GM13977 (cell line): ENCODE results near the gene CD96.

ENCODE experiments used
- DNase-seq: peaks from one replicate; pipeline ENCODE4 v3.0.0; 2012; ENCODE audit warnings: low spot score
- in situ Hi-C: fragments of 300-500 bp; cut with MboI; formaldehyde crosslinking; loops from one replicate; pipeline ENCODE4 v1.12.0; 2022; ENCODE audit warnings: low sequenced_read_pairs, low pct_unique_long_range_greater_than_20kb, mixed read lengths, inconsistent platforms; ENCODE audit not compliant: unreplicated experiment
- TF ChIP-seq, protein P1 (sequence below): IDR thresholded peaks from 2 replicates; pipeline ENCODE4 v1.5.1; 2012; ENCODE audit warnings: mild to moderate bottlenecking, control low read depth; ENCODE audit not compliant: insufficient read depth; ENCODE audit errors: extremely low read depth, missing control alignments

Gene CD96

DNA sequence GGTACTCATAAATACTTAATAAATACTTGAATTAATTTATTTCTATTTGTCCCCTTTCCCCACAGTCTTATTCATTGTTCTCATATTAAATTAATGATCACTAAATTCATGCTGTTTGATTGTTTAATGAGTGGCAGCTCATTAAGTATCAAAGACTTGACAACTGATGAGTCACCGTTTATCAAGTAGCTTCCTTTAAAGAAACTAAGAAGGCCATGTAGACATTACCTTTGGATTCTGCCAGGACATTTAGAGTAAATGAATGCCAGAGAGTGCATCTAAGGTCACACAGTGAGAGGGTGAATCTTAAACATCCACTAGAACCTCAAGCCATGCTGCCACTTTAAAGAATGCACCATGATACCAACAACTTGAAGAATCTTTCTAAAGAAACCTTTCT, 29.3 kb downstream of the CD96 start:
- no peak for DNase-seq
- in situ Hi-C loops: no loop called here

GRCh38 chr3:111571907-111572460, 30.0 kb downstream of the CD96 start:
- DNase-seq: no peak
- in situ Hi-C loops: no loop called here
- TF ChIP-seq, protein P1, sequence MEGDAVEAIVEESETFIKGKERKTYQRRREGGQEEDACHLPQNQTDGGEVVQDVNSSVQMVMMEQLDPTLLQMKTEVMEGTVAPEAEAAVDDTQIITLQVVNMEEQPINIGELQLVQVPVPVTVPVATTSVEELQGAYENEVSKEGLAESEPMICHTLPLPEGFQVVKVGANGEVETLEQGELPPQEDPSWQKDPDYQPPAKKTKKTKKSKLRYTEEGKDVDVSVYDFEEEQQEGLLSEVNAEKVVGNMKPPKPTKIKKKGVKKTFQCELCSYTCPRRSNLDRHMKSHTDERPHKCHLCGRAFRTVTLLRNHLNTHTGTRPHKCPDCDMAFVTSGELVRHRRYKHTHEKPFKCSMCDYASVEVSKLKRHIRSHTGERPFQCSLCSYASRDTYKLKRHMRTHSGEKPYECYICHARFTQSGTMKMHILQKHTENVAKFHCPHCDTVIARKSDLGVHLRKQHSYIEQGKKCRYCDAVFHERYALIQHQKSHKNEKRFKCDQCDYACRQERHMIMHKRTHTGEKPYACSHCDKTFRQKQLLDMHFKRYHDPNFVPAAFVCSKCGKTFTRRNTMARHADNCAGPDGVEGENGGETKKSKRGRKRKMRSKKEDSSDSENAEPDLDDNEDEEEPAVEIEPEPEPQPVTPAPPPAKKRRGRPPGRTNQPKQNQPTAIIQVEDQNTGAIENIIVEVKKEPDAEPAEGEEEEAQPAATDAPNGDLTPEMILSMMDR: no peak

More for the DNA sequence above, 29.3 kb downstream of the CD96 start:
- TF ChIP-seq, protein P1: no peak

DNA sequence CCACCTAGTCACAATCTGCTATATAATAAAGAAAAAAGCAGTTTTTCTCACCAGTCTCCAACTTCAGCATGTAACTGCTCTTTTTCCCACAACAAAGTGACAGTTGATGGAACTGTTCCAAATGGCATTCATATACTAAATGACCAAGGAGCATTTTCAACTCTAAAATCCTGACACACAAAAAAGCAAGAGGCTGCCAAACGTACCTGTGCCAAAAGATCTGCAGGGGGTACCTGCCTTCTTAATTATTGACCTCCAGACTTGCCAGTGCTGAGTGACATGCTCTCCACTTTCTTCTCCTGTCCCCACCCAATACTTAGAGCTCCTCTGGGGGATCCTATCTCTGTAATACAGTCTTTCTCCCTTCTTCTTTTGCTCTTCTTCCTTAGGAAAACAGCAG, 35.1 kb downstream of the CD96 start:
- no peak for DNase-seq
- in situ Hi-C loops: no loop called here
- TF ChIP-seq, protein P1: no peak

GRCh38 chr3:111577798-111578685, 36.0 kb downstream of the CD96 start:
- DNase-seq: peak; percentile 42
- in situ Hi-C loops: no loop called here
- TF ChIP-seq, protein P1: peak; percentile 63

- in situ Hi-C loops: no loop called here
- TF ChIP-seq, protein P1: no peak
- DNase-seq: no peak
Measured at GRCh38 chr3:111578867-111579266, 36.9 kb downstream of the CD96 start.

DNA sequence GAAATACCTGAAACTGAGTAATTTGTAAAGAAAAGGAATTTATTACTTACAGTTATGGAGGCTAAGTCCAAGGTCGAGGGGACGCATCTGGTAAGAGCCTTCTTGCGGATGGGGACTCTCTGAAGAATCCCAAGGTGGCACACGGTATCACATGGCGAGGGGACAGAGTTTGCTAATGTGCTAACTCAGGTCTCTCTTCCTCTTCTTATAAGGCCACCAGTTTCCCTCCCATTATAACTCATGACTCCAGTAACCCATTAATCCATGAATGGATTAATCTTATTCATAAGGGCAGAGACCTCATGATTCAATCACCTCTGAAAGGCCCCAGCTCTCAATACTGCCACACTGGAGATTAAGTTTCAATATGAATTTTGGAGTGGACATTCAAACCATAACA, 37.5 kb downstream of the CD96 start:
- DNase-seq: no peak
- TF ChIP-seq, protein P1: no peak
- in situ Hi-C loops: no loop called here
